M059J (cell line): ENCODE measurements around the gene TNRC6B. TPM values are rescaled to one million over a fixed set of nuclear protein-coding genes. Genes with fewer than 3 reads are reported as not detected.
"Not testable (repeated sequence)": the region's sequence is repeated elsewhere in the genome, so short reads cannot be mapped to it uniquely, and the experiment has no call there.

Experiments
- DNase-seq: peaks from one replicate; pipeline ENCODE4 v3.0.0-alpha.2; 2012; ENCODE audit warnings: low read depth
- total RNA-seq: library from RNA; depleted of rRNA; stranded (reverse); fragments of >200 nt; shearing (Covaris generic); gene quantifications from 2 replicates; pipeline ENCODE4 v1.2.3, GENCODE V29; 2014

The TNRC6B gene
- total RNA-seq, 1 experiment from 2014 or later, result 31.2 TPM

- DNase-seq, result peak; percentile 89
Measured at GRCh38 chr22:40183029-40183581, 5.4 kb downstream of the TNRC6B start.

- not testable (repeated sequence) for DNase-seq
Measured at GRCh38 chr22:40183603-40184002, 5.9 kb downstream of the TNRC6B start.

GRCh38 chr22:40187389-40187788 is 9.7 kb downstream of the TNRC6B start:
- no peak for DNase-seq

GRCh38 chr22:40189997-40190396 is 12.3 kb downstream of the TNRC6B start:
- DNase-seq, result peak; percentile 33

GRCh38 chr22:40190501-40190900 is 12.8 kb downstream of the TNRC6B start:
- no peak for DNase-seq

GRCh38 chr22:40193429-40194421 is 16.0 kb downstream of the TNRC6B start:
- DNase-seq, result no peak

- DNase-seq, result no peak
Measured at GRCh38 chr22:40194656-40195055, 16.9 kb downstream of the TNRC6B start.

GRCh38 chr22:40196628-40197360 is 19.1 kb downstream of the TNRC6B start:
- DNase-seq, result peak; percentile 93

GRCh38 chr22:40197421-40197820 is 19.7 kb downstream of the TNRC6B start:
- not testable (repeated sequence) for DNase-seq

GRCh38 chr22:40198733-40199132 is 21.0 kb downstream of the TNRC6B start:
- DNase-seq, result no peak

GRCh38 chr22:40199223-40199622 is 21.5 kb downstream of the TNRC6B start:
- no peak for DNase-seq

GRCh38 chr22:40199852-40200251 is 22.1 kb downstream of the TNRC6B start:
- DNase-seq, result no peak

GRCh38 chr22:40200795-40201530 is 23.2 kb downstream of the TNRC6B start:
- no peak for DNase-seq

- DNase-seq, result no peak
Measured at GRCh38 chr22:40202225-40202944, 24.7 kb downstream of the TNRC6B start.

- DNase-seq, result peak; percentile 39
Measured at GRCh38 chr22:40203572-40203971, 25.8 kb downstream of the TNRC6B start.

GRCh38 chr22:40204321-40205116 is 26.8 kb downstream of the TNRC6B start:
- peak; percentile 73 for DNase-seq

- no peak for DNase-seq
Measured at GRCh38 chr22:40206561-40206960, 28.8 kb downstream of the TNRC6B start.

- no peak for DNase-seq
Measured at GRCh38 chr22:40210818-40211217, 33.1 kb downstream of the TNRC6B start.

- no peak for DNase-seq
Measured at GRCh38 chr22:40211476-40212054, 33.8 kb downstream of the TNRC6B start.

GRCh38 chr22:40212121-40212520 is 34.4 kb downstream of the TNRC6B start:
- no peak for DNase-seq
